Measurements from ENCODE around the gene BIN1. TPM values are rescaled to one million over a fixed set of nuclear protein-coding genes. Genes with fewer than 3 reads are reported as not detected.
A peak's percentile ranks its signal among the peaks of the same experiment; 100 is the strongest.

Gene BIN1
- total and polyA plus RNA-seq, 2 of the 4 experiments (the other 2 are of a cell fraction), result 18.1 to 25.7 TPM

DNA sequence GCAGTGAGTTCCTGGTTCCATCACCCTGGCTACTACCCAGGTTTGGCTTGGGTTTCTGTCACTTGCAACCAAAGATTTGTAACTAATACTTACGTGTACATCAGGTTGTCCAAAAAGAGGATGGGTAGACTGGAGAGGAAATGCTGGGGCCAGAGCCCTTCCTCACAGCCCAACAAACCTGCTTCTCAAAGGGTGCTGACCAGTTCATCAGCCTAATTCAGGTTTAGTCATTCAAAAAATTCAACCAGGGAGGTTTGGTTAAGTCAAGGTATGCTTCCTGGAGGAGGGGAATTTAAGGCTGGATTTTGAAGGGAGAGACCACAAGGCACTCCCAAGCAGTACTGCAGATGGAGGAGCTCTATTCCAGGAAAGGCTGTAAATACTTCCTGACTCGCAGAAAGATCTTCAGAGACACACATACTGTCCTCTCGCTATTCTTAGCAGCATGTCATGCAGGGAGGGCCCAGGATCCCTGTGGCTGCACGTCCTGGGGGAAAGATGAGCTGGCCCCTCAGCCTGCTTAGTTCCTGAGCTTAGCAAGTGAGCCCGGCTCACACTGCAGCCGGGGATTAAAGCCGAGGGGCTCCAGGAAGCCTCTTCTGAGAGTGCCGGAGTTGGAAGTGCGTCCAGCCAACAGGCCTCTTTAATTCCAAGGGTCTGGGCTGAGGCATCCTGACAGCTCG lies 40.0 kb upstream of the BIN1 start:
- no TSS peak for BruUV-seq (replicated peaks)
- Histone ChIP-seq H3K18ac (ENCODE audit: low read depth, low read length) (peak overlapping the region; percentile 54; the same call in 1 of the 2 replicates), H2BK20ac (ENCODE audit: low read depth, low read length) (peak overlapping the region; percentile 61), H3K9me1 (ENCODE audit: insufficient read depth, low read length) (peaks cover 16% of the 10 kb centered on the region), H3K14ac (replicated peaks; ENCODE audit: low read depth, low read length) (peak overlapping the region; percentile 50), H2AK9ac (replicated peaks; ENCODE audit: low read depth, low read length, poor library complexity) (peak overlapping the region; percentile 45), H2BK15ac (ENCODE audit: low read depth, low read length) (peak overlapping the region; percentile 88; the same call in 2 of the 3 replicates), H4K20me1 (ENCODE audit: insufficient read depth, low read length) (no peaks in the 10 kb centered on the region), H3K27me3 (ENCODE audit: control insufficient read depth, insufficient read depth, low read length) (no peaks in the 10 kb centered on the region), H3K79me1 (ENCODE audit: low read depth in 1 of 2, low read length in 2 of 2) (0 out of 4 replicates have a peak, but pooled peaks cover 0 to 3% of the 10 kb centered on the region in 2 experiments), H2AK5ac (ENCODE audit: low read depth, low read length) (peak overlapping the region; percentile 93), H2AFZ (replicated peaks; ENCODE audit: low read length, poor library complexity) (peak overlapping the region; percentile 56), H2BK120ac (ENCODE audit: low read depth, low read length) (peak overlapping the region; percentile 47), H3K4ac (ENCODE audit: low read depth, low read length) (peak overlapping the region; percentile 77), H3K9ac (ENCODE audit: low read depth, low read length) (no peak overlapping the region), H3K56ac (ENCODE audit: extremely low read depth, insufficient read depth, low read length) (no peak overlapping the region), H2BK5ac (ENCODE audit: low read depth, low read length, poor library complexity, severe bottlenecking) (peak overlapping the region; percentile 11), H4K91ac (ENCODE audit: insufficient read depth, low read depth, low read length) (peak overlapping the region; percentile 49), H3K4me2 (ENCODE audit: low read depth, low read length) (no peak overlapping the region), H3K36me3 (ENCODE audit: control insufficient read depth, insufficient read depth, low read length) (no peaks in the 10 kb centered on the region), H4K8ac (ENCODE audit: low read depth in 2 of 2, low read length in 2 of 2) (peak overlapping the region in 1 of 2 experiments; percentile 32; a peak in 2 of 4 replicates), H3K4me3 (ENCODE audit: insufficient read depth, low read depth, low read length) (no peak overlapping the region), H3K23ac (ENCODE audit: low read depth, low read length) (peak overlapping the region; percentile 10; the same call in 1 of the 2 replicates), H3K9me3 (ENCODE audit: control insufficient read depth, insufficient read depth, low read length) (peaks cover 7% of the 10 kb centered on the region), H3K27ac (ENCODE audit: insufficient read depth, low read length) (no peak overlapping the region), H4K5ac (ENCODE audit: low read depth, low read length) (peak overlapping the region; percentile 3; the same call in 1 of the 2 replicates), H3K4me1 (ENCODE audit: control insufficient read depth, insufficient read depth, low read length) (peaks cover 17% of the 10 kb centered on the region)
- ChIA-PET CTCF (interaction anchor here (0.7 kb wide), 1 partner anchor 41 kb away, joined by 4 read pairs; no protein-coding TSS in a partner anchor), POLR2A (ENCODE audit: unreplicated experiment) (no interaction called here)
- intact Hi-C loops (cut with micrococcal nuclease), result loop anchor here (5.0 kb wide), 1 partner anchor 65 kb away; no protein-coding TSS in a partner anchor
- DNase-seq, result peak; percentile 44
- 87% methylated on average over 4 of the region's 10 CpGs; no CpG with 5 or more reads in 1 of the 2 experiments for WGBS, 2 experiments (ENCODE audit: extremely low coverage in 2 of 2, insufficient read length in 1 of 2)
- no peak; the same call in 1 of the 2 replicates for ATAC-seq (ENCODE audit: low read depth)
- TF ChIP-seq FOS (IDR thresholded peaks at IDR 0.05; ENCODE audit: low read depth, low read length), result no peak
- TF ChIP-seq, protein P1, sequence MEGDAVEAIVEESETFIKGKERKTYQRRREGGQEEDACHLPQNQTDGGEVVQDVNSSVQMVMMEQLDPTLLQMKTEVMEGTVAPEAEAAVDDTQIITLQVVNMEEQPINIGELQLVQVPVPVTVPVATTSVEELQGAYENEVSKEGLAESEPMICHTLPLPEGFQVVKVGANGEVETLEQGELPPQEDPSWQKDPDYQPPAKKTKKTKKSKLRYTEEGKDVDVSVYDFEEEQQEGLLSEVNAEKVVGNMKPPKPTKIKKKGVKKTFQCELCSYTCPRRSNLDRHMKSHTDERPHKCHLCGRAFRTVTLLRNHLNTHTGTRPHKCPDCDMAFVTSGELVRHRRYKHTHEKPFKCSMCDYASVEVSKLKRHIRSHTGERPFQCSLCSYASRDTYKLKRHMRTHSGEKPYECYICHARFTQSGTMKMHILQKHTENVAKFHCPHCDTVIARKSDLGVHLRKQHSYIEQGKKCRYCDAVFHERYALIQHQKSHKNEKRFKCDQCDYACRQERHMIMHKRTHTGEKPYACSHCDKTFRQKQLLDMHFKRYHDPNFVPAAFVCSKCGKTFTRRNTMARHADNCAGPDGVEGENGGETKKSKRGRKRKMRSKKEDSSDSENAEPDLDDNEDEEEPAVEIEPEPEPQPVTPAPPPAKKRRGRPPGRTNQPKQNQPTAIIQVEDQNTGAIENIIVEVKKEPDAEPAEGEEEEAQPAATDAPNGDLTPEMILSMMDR (conservative IDR thresholded peaks at IDR 0.05; ENCODE audit: low read depth, low read length), result no peak
- dilution Hi-C loops (cut with HindIII; ENCODE audit: low sequenced_read_pairs, unreplicated experiment), result no loop called here
- in situ Hi-C loops (cut with MboI; ENCODE audit: low sequenced_read_pairs), result no loop called here

Measured in IMR-90 (cell line).